ENCODE results near the gene PPFIA1.

PPFIA1 gene

GRCh38 chr11:70270104-70270876 is at the start of gene PPFIA1:
TSS of gene PPFIA1 (plus strand) at chr11:70270690. CDS start at chr11:70272173, 1,483 bp downstream.
- TF ChIP-seq CTCF (IDR thresholded peaks at IDR 0.05; ENCODE audit: low read depth, low read length): no peak
- peak within 1 kb of the TSS; percentile 90 for H3K4me3 ChIP-seq (ENCODE audit: low read depth, low read length)

GRCh38 chr11:70220920-70221319 is 49.6 kb upstream of the PPFIA1 start:
- TF ChIP-seq CTCF (IDR thresholded peaks at IDR 0.05; ENCODE audit: low read depth, low read length): no peak
- no peak overlapping the region for H3K4me3 ChIP-seq (ENCODE audit: low read depth, low read length)

GRCh38 chr11:70225681-70226177 is 44.8 kb upstream of the PPFIA1 start:
- no peak for TF ChIP-seq CTCF (IDR thresholded peaks at IDR 0.05; ENCODE audit: low read depth, low read length)
- no peak overlapping the region for H3K4me3 ChIP-seq (ENCODE audit: low read depth, low read length)

GRCh38 chr11:70226183-70226582 is 44.3 kb upstream of the PPFIA1 start:
- no peak for TF ChIP-seq CTCF (IDR thresholded peaks at IDR 0.05; ENCODE audit: low read depth, low read length)

GRCh38 chr11:70226967-70227366 is 43.5 kb upstream of the PPFIA1 start:
- H3K4me3 ChIP-seq (ENCODE audit: low read depth, low read length): no peak overlapping the region
- peak; percentile 24; the same call in 1 of the 2 replicates for TF ChIP-seq CTCF (IDR thresholded peaks at IDR 0.05; ENCODE audit: low read depth, low read length)

More at GRCh38 chr11:70226183-70226582, 44.3 kb upstream of the PPFIA1 start:
- H3K4me3 ChIP-seq (ENCODE audit: low read depth, low read length): no peak overlapping the region

GRCh38 chr11:70229737-70230136 is 40.8 kb upstream of the PPFIA1 start:
- TF ChIP-seq CTCF (IDR thresholded peaks at IDR 0.05; ENCODE audit: low read depth, low read length): no peak
- no peak overlapping the region for H3K4me3 ChIP-seq (ENCODE audit: low read depth, low read length)

GRCh38 chr11:70230151-70230839 is 40.2 kb upstream of the PPFIA1 start:
- no peak overlapping the region for H3K4me3 ChIP-seq (ENCODE audit: low read depth, low read length)
- no peak for TF ChIP-seq CTCF (IDR thresholded peaks at IDR 0.05; ENCODE audit: low read depth, low read length)

Data from WI38 (cell line).